Effector CD4-positive, alpha-beta T cell (primary cell): ENCODE measurements around the gene ARHGEF19.
"Not testable (repeated sequence)": the region's sequence is repeated elsewhere in the genome, so short reads cannot be mapped to it uniquely, and the experiment has no call there.

ENCODE experiments used
- DNase-seq: peaks from one replicate; pipeline ENCODE4 v3.0.0-alpha.2; 2020

ARHGEF19 gene

GRCh38 chr1:16218674-16219071 is 6.2 kb upstream of the ARHGEF19 start:
- no peak for DNase-seq

GRCh38 chr1:16218014-16218673 is 5.7 kb upstream of the ARHGEF19 start:
- no peak for DNase-seq

- peak; percentile 88 for DNase-seq
Observed at GRCh38 chr1:16217061-16217785, 4.8 kb upstream of the ARHGEF19 start.

- peak; percentile 48 for DNase-seq
Observed at GRCh38 chr1:16215882-16216753, 3.7 kb upstream of the ARHGEF19 start.

GRCh38 chr1:16215240-16215639 is 2.8 kb upstream of the ARHGEF19 start:
- DNase-seq, result not testable (repeated sequence)

- DNase-seq, result not testable (repeated sequence)
Observed at GRCh38 chr1:16213544-16213943, 1.1 kb upstream of the ARHGEF19 start.

GRCh38 chr1:16213013-16213412 is 561 bp upstream of the ARHGEF19 start:
- no peak for DNase-seq

GRCh38 chr1:16211824-16212223 is 628 bp downstream of the ARHGEF19 start:
- DNase-seq, result no peak

- no peak for DNase-seq
Observed at GRCh38 chr1:16210581-16210980, 1.9 kb downstream of the ARHGEF19 start.

- no peak for DNase-seq
Observed at GRCh38 chr1:16209847-16210407, 2.5 kb downstream of the ARHGEF19 start.

- no peak for DNase-seq
Observed at GRCh38 chr1:16209132-16209846, 3.2 kb downstream of the ARHGEF19 start.

- no peak for DNase-seq
Observed at GRCh38 chr1:16208270-16208987, 4.0 kb downstream of the ARHGEF19 start.

GRCh38 chr1:16207318-16208269 is 4.9 kb downstream of the ARHGEF19 start:
- DNase-seq, result no peak

GRCh38 chr1:16206547-16207317 is 5.7 kb downstream of the ARHGEF19 start:
- peak; percentile 88 for DNase-seq

- no peak for DNase-seq
Observed at GRCh38 chr1:16205891-16206546, 6.4 kb downstream of the ARHGEF19 start.

- DNase-seq, result no peak
Observed at GRCh38 chr1:16205334-16205671, 7.1 kb downstream of the ARHGEF19 start.

- no peak for DNase-seq
Observed at GRCh38 chr1:16204634-16205333, 7.7 kb downstream of the ARHGEF19 start.

- DNase-seq, result no peak
Observed at GRCh38 chr1:16204216-16204615, 8.2 kb downstream of the ARHGEF19 start.

GRCh38 chr1:16203550-16203949 is 8.9 kb downstream of the ARHGEF19 start:
- no peak for DNase-seq
